ENCODE results near the gene PEMT. TPM values are rescaled to one million over a fixed set of nuclear protein-coding genes. Genes with fewer than 3 reads are reported as not detected.
"Not testable (repeated sequence)": the region's sequence is repeated elsewhere in the genome, so short reads cannot be mapped to it uniquely, and the experiment has no call there.

PEMT gene
- total and polyA plus RNA-seq, 10 donors, result 8.9 to 21.3 (median 14.8) TPM

- H3K4me1 ChIP-seq, result peaks cover 13 to 55% (median 36%) of the 10 kb centered on the region in 6 donors
- DNase-seq, result peak; percentile 73
- H3K9me3 ChIP-seq, result no peaks in the 10 kb centered on the region
- no peak overlapping the region for H3K27ac ChIP-seq
- no peak overlapping the region for H3K4me3 ChIP-seq
- TF ChIP-seq CTCF (IDR thresholded peaks at IDR 0.05 in 8 of 11, conservative IDR thresholded peaks at IDR 0.05 in 3 of 11) (no peak), POLR2A (IDR thresholded peaks at IDR 0.05) (no peak), POLR2AphosphoS5 (IDR thresholded peaks at IDR 0.05) (peak in 1 of 3 donors; percentile 16)
- WGBS, 5 donors, result 75 to 92% (median 79%) methylated on average over 11 to 17 of the region's 17 CpGs
- H3K27me3 ChIP-seq (replicated peaks in 1 of 7), result peaks cover 0 to 21% (median 17%) of the 10 kb centered on the region in 7 donors
- peaks cover 2 to 67% (median 24%) of the 10 kb centered on the region in 6 donors for H3K36me3 ChIP-seq
- intact Hi-C loops (cut with DNase I; ENCODE audit: low total_unique reads), result no loop called here
These were observed 99.9 kb downstream of the PEMT start for GRCh38 chr17:17491546-17491988.

- TF ChIP-seq CTCF (IDR thresholded peaks at IDR 0.05 in 8 of 11, conservative IDR thresholded peaks at IDR 0.05 in 3 of 11) (no peak), POLR2A (IDR thresholded peaks at IDR 0.05) (no peak), POLR2AphosphoS5 (IDR thresholded peaks at IDR 0.05) (no peak)
- DNase-seq, result peak; percentile 38
- WGBS, 5 donors, result 75 to 89% (median 79%) methylated on average over 6 to 10 of the region's 10 CpGs
- intact Hi-C loops (cut with DNase I; ENCODE audit: low total_unique reads), result no loop called here
- H3K27me3 ChIP-seq (replicated peaks in 1 of 7), result peaks cover 0 to 16% (median 13%) of the 10 kb centered on the region in 7 donors
- no peak overlapping the region for H3K4me3 ChIP-seq
- no peaks in the 10 kb centered on the region for H3K9me3 ChIP-seq
- H3K4me1 ChIP-seq, result peaks cover 13 to 50% (median 31%) of the 10 kb centered on the region in 6 donors
- no peak overlapping the region for H3K27ac ChIP-seq
- peaks cover 2 to 72% (median 25%) of the 10 kb centered on the region in 6 donors for H3K36me3 ChIP-seq
These were observed 100.5 kb downstream of the PEMT start for GRCh38 chr17:17491031-17491471.

- H3K4me3 ChIP-seq, result no peak overlapping the region
- H3K27ac ChIP-seq, result no peak overlapping the region
- no peaks in the 10 kb centered on the region for H3K27me3 ChIP-seq (replicated peaks in 1 of 7)
- no peaks in the 10 kb centered on the region for H3K9me3 ChIP-seq
- H3K36me3 ChIP-seq, result peaks cover 2 to 94% (median 27%) of the 10 kb centered on the region in 6 donors
- 49 to 87% (median 52%) methylated on average over 2 of the region's 2 CpGs for WGBS, 5 donors
- intact Hi-C loops (cut with DNase I; ENCODE audit: low total_unique reads), result no loop called here
- DNase-seq, result peak; percentile 14
- peaks cover 0 to 48% (median 19%) of the 10 kb centered on the region in 6 donors for H3K4me1 ChIP-seq
- TF ChIP-seq POLR2AphosphoS5 (IDR thresholded peaks at IDR 0.05) (no peak), POLR2A (IDR thresholded peaks at IDR 0.05) (no peak), CTCF (IDR thresholded peaks at IDR 0.05 in 8 of 11, conservative IDR thresholded peaks at IDR 0.05 in 3 of 11) (no peak)
These were observed 103.5 kb downstream of the PEMT start for GRCh38 chr17:17487998-17488397.

GRCh38 chr17:17486416-17486815 is 105.1 kb downstream of the PEMT start:
- peak; percentile 69 for DNase-seq
- 94 to 97% (median 97%) methylated on average over 12 to 23 of the region's 23 CpGs for WGBS, 5 donors
- peaks cover 2 to 81% (median 18%) of the 10 kb centered on the region in 6 donors for H3K36me3 ChIP-seq
- H3K27me3 ChIP-seq (replicated peaks in 1 of 7); H3K9me3 ChIP-seq; H3K4me3 ChIP-seq; intact Hi-C loops (cut with DNase I; ENCODE audit: low total_unique reads); H3K27ac ChIP-seq: not testable (repeated sequence)
- peaks cover under 1 to 49% (median 23%) of the 10 kb centered on the region in 6 donors for H3K4me1 ChIP-seq
